Gastroesophageal sphincter (tissue), 4 donors: ENCODE results near the gene DNAH11. TPM values are rescaled to one million over a fixed set of nuclear protein-coding genes. Genes with fewer than 3 reads are reported as not detected.

Experiments
- ATAC-seq: fragments of 150-250 bp; one replicate; pipeline ENCODE4 v1.9.1; 2016; ENCODE audit warnings: mild to moderate bottlenecking, moderate library complexity
- H3K27ac ChIP-seq, 4 donors: fragments of 200-600 bp; sonication (generic) in 3 of 4; 1 replicate in 3 of 4; 2 replicates in 1 of 4; pipeline ENCODE4 v1.5.1; 2016 to 2019
- H3K27me3 ChIP-seq: fragments of 200-600 bp; sonication (generic); one replicate; pipeline ENCODE4 v1.5.1; 2019
- H3K36me3 ChIP-seq, 2 donors: fragments of 200-600 bp; sonication (generic); one replicate each; pipeline ENCODE4 v1.5.1; 2019; ENCODE audit warnings: control low read depth in 1 of 2
- H3K4me1 ChIP-seq, 3 donors: fragments of 200-600 bp; sonication (generic); 1 replicate in 2 of 3; 2 replicates in 1 of 3; pipeline ENCODE4 v1.5.1; 2016 to 2019; ENCODE audit warnings: control low read depth in 2 of 3
- H3K4me3 ChIP-seq, 2 donors: fragments of 200-600 bp; sonication (generic); one replicate each; pipeline ENCODE4 v1.5.1; 2019; ENCODE audit warnings: mild to moderate bottlenecking in 1 of 2, moderate library complexity in 1 of 2
- H3K9me3 ChIP-seq, 3 donors: fragments of 200-600 bp; sonication (generic); one replicate each; pipeline ENCODE4 v1.5.1; 2017 to 2019; ENCODE audit warnings: control low read depth in 2 of 3
- CTCF ChIP-seq, 4 experiments: fragments of 200-600 bp in 2 of 4; fragments of 450-650 bp in 2 of 4; sonication (generic) in 1 of 4; IDR thresholded peaks; one replicate each; pipeline ENCODE4 v1.5.1; 2017 to 2019; ENCODE audit warnings: antibody characterized with exemption in 4 of 4, mild to moderate bottlenecking in 2 of 4, moderate library complexity in 2 of 4
- EP300 ChIP-seq: sonication (generic); formaldehyde crosslinking; IDR thresholded peaks from one replicate; pipeline ENCODE4 v1.6.1; 2017; ENCODE audit warnings: antibody characterized with exemption, mild to moderate bottlenecking
- POLR2A ChIP-seq, 2 donors: fragments of 450-650 bp; IDR thresholded peaks; one replicate each; pipeline ENCODE4 v1.6.1; 2017; ENCODE audit warnings: antibody characterized with exemption in 2 of 2, mild to moderate bottlenecking in 2 of 2, moderate library complexity in 1 of 2
- POLR2AphosphoS5 ChIP-seq: sonication (generic); formaldehyde crosslinking; IDR thresholded peaks from one replicate; pipeline ENCODE4 v1.6.1; 2017; ENCODE audit warnings: antibody characterized with exemption
- WGBS, 2 donors: methylation state at CpG; one replicate each; pipeline ENCODE4 v1.1.5; 2018; ENCODE audit warnings: low coverage in 1 of 2; 5-methylcytosine and 5-hydroxymethylcytosine counted together
- total RNA-seq, 4 donors: library from RNA; depleted of rRNA; stranded (reverse); fragments of >200 nt; gene quantifications; one replicate each; pipeline ENCODE4 v1.1.0, GENCODE V29; 2016

The DNAH11 gene
- total RNA-seq, 4 donors from 2014 or later = 6.9 to 31.8 (median 10.4) TPM

GRCh38 chr7:21550821-21551531, 8.1 kb downstream of the DNAH11 start:
- Histone ChIP-seq H3K27me3 (no peaks in the 10 kb centered on the region), H3K36me3 (no peaks in the 10 kb centered on the region), H3K27ac (no peak overlapping the region), H3K4me1 (no peaks in the 10 kb centered on the region), H3K9me3 (no peaks in the 10 kb centered on the region), H3K4me3 (no peak overlapping the region)
- TF ChIP-seq CTCF (IDR thresholded peaks at IDR 0.05) (no peak), POLR2A (IDR thresholded peaks at IDR 0.05) (no peak)
- no peak for ATAC-seq
- 78 to 84% methylated on average over 4 to 6 of the region's 6 CpGs for WGBS, 2 donors

GRCh38 chr7:21562385-21562784, 19.5 kb downstream of the DNAH11 start:
- no peak for ATAC-seq
- TF ChIP-seq EP300 = no peak
- no peak for TF ChIP-seq POLR2AphosphoS5

GRCh38 chr7:21565614-21566013, 22.8 kb downstream of the DNAH11 start:
- 86 to 94% methylated on average over 1 to 7 of the region's 7 CpGs for WGBS, 2 donors
- Histone ChIP-seq H3K4me3 (no peak overlapping the region), H3K36me3 (peaks cover 0 to 35% of the 10 kb centered on the region in 2 donors), H3K4me1 (no peaks in the 10 kb centered on the region), H3K27me3 (no peaks in the 10 kb centered on the region), H3K27ac (no peak overlapping the region), H3K9me3 (no peaks in the 10 kb centered on the region)
- no peak for ATAC-seq
- TF ChIP-seq EP300 (no peak), POLR2A (IDR thresholded peaks at IDR 0.05) (no peak), CTCF (IDR thresholded peaks at IDR 0.05) (no peak), POLR2AphosphoS5 (no peak)

More at GRCh38 chr7:21562385-21562784, 19.5 kb downstream of the DNAH11 start:
- Histone ChIP-seq H3K9me3 (no peaks in the 10 kb centered on the region), H3K4me3 (no peak overlapping the region), H3K36me3 (peaks cover 0 to 54% of the 10 kb centered on the region in 2 donors), H3K27ac (no peak overlapping the region), H3K4me1 (no peaks in the 10 kb centered on the region), H3K27me3 (no peaks in the 10 kb centered on the region)
- WGBS, 2 donors = 79 to 91% methylated on average over 1 of the region's 1 CpG

GRCh38 chr7:21566094-21566493, 23.3 kb downstream of the DNAH11 start:
- H3K4me3 ChIP-seq = no peak overlapping the region
- H3K9me3 ChIP-seq = no peaks in the 10 kb centered on the region
- no peaks in the 10 kb centered on the region for H3K27me3 ChIP-seq
- H3K36me3 ChIP-seq = peaks cover 0 to 30% of the 10 kb centered on the region in 2 donors
- H3K4me1 ChIP-seq = no peaks in the 10 kb centered on the region
- no peak for ATAC-seq
- 54 to 79% methylated on average over 3 to 4 of the region's 4 CpGs for WGBS, 2 donors
- no peak for TF ChIP-seq EP300
- TF ChIP-seq CTCF (IDR thresholded peaks at IDR 0.05) = no peak
- no peak for TF ChIP-seq POLR2AphosphoS5
- TF ChIP-seq POLR2A (IDR thresholded peaks at IDR 0.05) = no peak
- H3K27ac ChIP-seq = no peak overlapping the region

- WGBS, 2 donors = 45 to 64% methylated on average over 2 of the region's 2 CpGs
- no peak for TF ChIP-seq POLR2AphosphoS5
- TF ChIP-seq POLR2A (IDR thresholded peaks at IDR 0.05) = no peak
- no peak for TF ChIP-seq EP300
- TF ChIP-seq CTCF (IDR thresholded peaks at IDR 0.05) = no peak
- H3K4me3 ChIP-seq = no peak overlapping the region
- H3K4me1 ChIP-seq = peaks cover 0 to 15% (median 0%) of the 10 kb centered on the region in 3 donors
- H3K9me3 ChIP-seq = no peaks in the 10 kb centered on the region
- ATAC-seq = no peak
- peaks cover 0 to 14% of the 10 kb centered on the region in 2 donors for H3K36me3 ChIP-seq
- H3K27ac ChIP-seq = no peak overlapping the region
- no peaks in the 10 kb centered on the region for H3K27me3 ChIP-seq
Observed at GRCh38 chr7:21568762-21569161, 25.9 kb downstream of the DNAH11 start.
